Measurements from ENCODE around the gene C1QTNF8.

C1QTNF8 gene

GRCh38 chr16:1096169-1097082 lies at the start of gene C1QTNF8:
Gene C1QTNF8 (minus strand): TSS chr16:1096244. CDS start chr16:1094922, 1,322 bp downstream.
- no peak for TF ChIP-seq CTCF (conservative IDR thresholded peaks at IDR 0.05)
- no peak within 1 kb of the TSS for H3K27ac ChIP-seq

GRCh38 chr16:1145383-1146100 lies 49.5 kb upstream of the C1QTNF8 start:
- no peak for TF ChIP-seq ZFX (IDR thresholded peaks at IDR 0.05)
- no peak for TF ChIP-seq CTCF (conservative IDR thresholded peaks at IDR 0.05)
- no peak overlapping the region for H3K27ac ChIP-seq

GRCh38 chr16:1144476-1145382 lies 48.7 kb upstream of the C1QTNF8 start:
- TF ChIP-seq ZFX (IDR thresholded peaks at IDR 0.05): no peak
- no peak for TF ChIP-seq CTCF (conservative IDR thresholded peaks at IDR 0.05)

GRCh38 chr16:1143761-1144450 lies 47.9 kb upstream of the C1QTNF8 start:
- H3K27ac ChIP-seq: no peak overlapping the region
- no peak for TF ChIP-seq ZFX (IDR thresholded peaks at IDR 0.05)
- no peak for TF ChIP-seq CTCF (conservative IDR thresholded peaks at IDR 0.05)

More at GRCh38 chr16:1144476-1145382, 48.7 kb upstream of the C1QTNF8 start:
- H3K27ac ChIP-seq: no peak overlapping the region

- no peak overlapping the region for H3K27ac ChIP-seq
- TF ChIP-seq CTCF (conservative IDR thresholded peaks at IDR 0.05): no peak
- TF ChIP-seq ZFX (IDR thresholded peaks at IDR 0.05): no peak
These were observed 46.9 kb upstream of the C1QTNF8 start for GRCh38 chr16:1142911-1143310.

- TF ChIP-seq ZFX (IDR thresholded peaks at IDR 0.05): no peak
- no peak for TF ChIP-seq CTCF (conservative IDR thresholded peaks at IDR 0.05)
- no peak overlapping the region for H3K27ac ChIP-seq
These were observed 45.7 kb upstream of the C1QTNF8 start for GRCh38 chr16:1141716-1142115.
